GM23338 (cell line): ENCODE measurements around the gene ABCA1. TPM values are rescaled to one million over a fixed set of nuclear protein-coding genes. Genes with fewer than 3 reads are reported as not detected.

ENCODE experiments used
- ATAC-seq: fragments of 200-7000 bp; cut with Tn5 transposase; 3 replicates; pipeline ENCODE4 v1.9.1; 2020
- DNase-seq: peaks from one replicate; pipeline ENCODE4 v3.0.0-alpha.2; 2015; ENCODE audit warnings: low spot score
- H2AFZ ChIP-seq: fragments of 200-600 bp; sonication (generic); 2 replicates; pipeline ENCODE4 v1.8.0; 2016; ENCODE audit warnings: antibody characterized with exemption, mild to moderate bottlenecking, moderate library complexity
- H3F3A ChIP-seq: fragments of 200-600 bp; sonication (generic); replicated peaks from 2 replicates; pipeline ENCODE4 v1.8.0; 2017; ENCODE audit warnings: antibody characterized with exemption, mixed run types, low read depth
- H3K27ac ChIP-seq: fragments of 200-600 bp; sonication (generic); 2 replicates; pipeline ENCODE4 v1.6.1; 2016; ENCODE audit warnings: low read depth
- H3K27me3 ChIP-seq: fragments of 200-600 bp; sonication (generic); 2 replicates; pipeline ENCODE4 v1.8.0; 2016; ENCODE audit warnings: mild to moderate bottlenecking, mixed run types, moderate library complexity; ENCODE audit not compliant: insufficient read depth
- H3K36me3 ChIP-seq: fragments of 200-600 bp; sonication (generic); 2 replicates; pipeline ENCODE4 v1.8.0; 2016; ENCODE audit warnings: mild to moderate bottlenecking; ENCODE audit not compliant: insufficient read depth
- H3K4me1 ChIP-seq: fragments of 200-600 bp; sonication (generic); 2 replicates; pipeline ENCODE4 v1.8.0; 2016; ENCODE audit warnings: mild to moderate bottlenecking, moderate library complexity; ENCODE audit not compliant: insufficient read depth
- H3K4me2 ChIP-seq: fragments of 200-600 bp; sonication (generic); 2 replicates; pipeline ENCODE4 v1.7.1; 2017; ENCODE audit warnings: mixed run types
- H3K4me3 ChIP-seq: fragments of 200-600 bp; sonication (generic); 2 replicates; pipeline ENCODE4 v1.6.1; 2016; ENCODE audit warnings: mixed run types
- H3K79me2 ChIP-seq: fragments of 200-600 bp; sonication (generic); replicated peaks from 2 replicates; pipeline ENCODE4 v1.8.0; 2017; ENCODE audit warnings: mild to moderate bottlenecking; ENCODE audit not compliant: insufficient read depth
- H3K9me2 ChIP-seq: fragments of 200-600 bp; sonication (generic); 2 replicates; pipeline ENCODE4 v1.8.0; 2017; ENCODE audit not compliant: insufficient read depth
- H4K20me1 ChIP-seq: fragments of 200-600 bp; sonication (generic); replicated peaks from 2 replicates; pipeline ENCODE4 v1.8.0; 2017; ENCODE audit warnings: mild to moderate bottlenecking; ENCODE audit not compliant: insufficient read depth
- H3K27ac Mint-ChIP-seq: 2 replicates; pipeline ENCODE4 v1.8.0; 2020; ENCODE audit warnings: inconsistent platforms, mild to moderate bottlenecking, moderate library complexity, mixed read lengths
- H3K27me3 Mint-ChIP-seq: 3 replicates; pipeline ENCODE4 v1.8.0; 2022; ENCODE audit warnings: low read depth, mild to moderate bottlenecking, moderate library complexity, mixed read lengths, inconsistent platforms; ENCODE audit not compliant: insufficient read depth, poor library complexity
- H3K36me3 Mint-ChIP-seq: 3 replicates; pipeline ENCODE4 v1.8.0; 2021; ENCODE audit warnings: low read depth, mild to moderate bottlenecking, inconsistent platforms, moderate library complexity, mixed read lengths
- H3K4me1 Mint-ChIP-seq: 3 replicates; pipeline ENCODE4 v1.8.0; 2020; ENCODE audit warnings: mild to moderate bottlenecking, inconsistent platforms, mixed read lengths
- H3K4me3 Mint-ChIP-seq: 3 replicates; pipeline ENCODE4 v1.8.0; 2021; ENCODE audit warnings: moderate library complexity, mild to moderate bottlenecking, inconsistent platforms, mixed read lengths
- H3K9me3 Mint-ChIP-seq: 3 replicates; pipeline ENCODE4 v1.8.0; 2020; ENCODE audit warnings: moderate library complexity, mild to moderate bottlenecking, inconsistent platforms, mixed read lengths
- CTCF ChIP-seq, 2 experiments: fragments of 200-600 bp in 1 of 2; sonication (generic) in 1 of 2; conservative IDR thresholded peaks; 2 replicates each; pipeline versions ENCODE4 v1.5.1 to v1.6.1; 2016 to 2017; ENCODE audit warnings: antibody characterized with exemption in 2 of 2, low read depth in 2 of 2, mild to moderate bottlenecking in 2 of 2, moderate library complexity in 1 of 2
- ETS1 ChIP-seq: IDR thresholded peaks from 2 replicates; pipeline ENCODE4 v1.6.1; 2016; ENCODE audit warnings: antibody characterized with exemption
- EZH2 ChIP-seq: fragments of 200-600 bp; sonication (generic); IDR thresholded peaks from one replicate; pipeline ENCODE4 v1.8.0; 2017; ENCODE audit warnings: antibody characterized with exemption, mild to moderate bottlenecking, low read depth; ENCODE audit not compliant: unreplicated experiment
- EZH2phosphoT487 ChIP-seq: fragments of 200-600 bp; sonication (generic); IDR thresholded peaks from one replicate; pipeline ENCODE4 v1.8.1; 2018; ENCODE audit warnings: antibody characterized with exemption; ENCODE audit not compliant: unreplicated experiment
- NANOG ChIP-seq: IDR thresholded peaks from 2 replicates; pipeline ENCODE4 v1.6.1; 2016; ENCODE audit warnings: antibody characterized with exemption, borderline replicate concordance
- REST ChIP-seq: IDR thresholded peaks from one replicate; pipeline ENCODE4 v1.6.1; 2018; ENCODE audit warnings: antibody characterized with exemption; ENCODE audit not compliant: unreplicated experiment
- STAT1 ChIP-seq: IDR thresholded peaks from one replicate; pipeline ENCODE4 v1.6.1; 2016; ENCODE audit warnings: antibody characterized with exemption; ENCODE audit not compliant: unreplicated experiment
- ZNF114 ChIP-seq: fragments of 250-450 bp; sonication (Bioruptor Pico); IDR thresholded peaks from 2 replicates; pipeline ENCODE4 v1.5.0; 2020; ENCODE audit warnings: mild to moderate bottlenecking, moderate library complexity
- ZNF331 ChIP-seq: fragments of 250-450 bp; sonication (Bioruptor Pico); IDR thresholded peaks from 2 replicates; pipeline ENCODE4 v1.5.0; 2020; ENCODE audit warnings: low read depth, mild to moderate bottlenecking, moderate library complexity
- polyA plus RNA-seq: library from polyadenylated mRNA; unstranded; fragments of >200 nt; fragmentation: Nextera tagmentation; extraction: Ambion mirVana; gene quantifications from 2 replicates; pipeline ENCODE4 v1.2.1, GENCODE V29; 2016
- total RNA-seq: library from RNA; depleted of rRNA; stranded (reverse); fragments of >200 nt; shearing (Covaris generic); gene quantifications from 2 replicates; pipeline ENCODE4 v1.2.3, GENCODE V29; 2014

Gene ABCA1
- total and polyA plus RNA-seq, 2 experiments from 2014 or later, result 1.4 to 2.8 TPM

- Histone ChIP-seq H3K9me2 (no peaks in the 10 kb centered on the region), H3K27me3 (no peaks in the 10 kb centered on the region), H3K4me2 (no peak overlapping the region), H3F3A (no peaks in the 10 kb centered on the region), H3K36me3 (no peaks in the 10 kb centered on the region), H2AFZ (peak overlapping the region; percentile 57; the same call in 1 of the 2 replicates), H3K27ac (peak overlapping the region; percentile 43; the same call in 1 of the 2 replicates), H4K20me1 (no peaks in the 10 kb centered on the region), H3K79me2 (no peaks in the 10 kb centered on the region), H3K4me3 (no peak overlapping the region), H3K4me1 (peaks cover 12% of the 10 kb centered on the region)
- H3K27me3 Mint-ChIP-seq, result peaks cover 3% of the 10 kb centered on the region
- no peak for TF ChIP-seq ZNF331 (CRISPR knock-in tag)
- TF ChIP-seq STAT1, result no peak
- no peak for TF ChIP-seq ZNF114 (CRISPR knock-in tag)
- no peak for TF ChIP-seq NANOG
- no peak for TF ChIP-seq REST
- TF ChIP-seq ETS1, result no peak
- H3K36me3 Mint-ChIP-seq, result 0 out of 3 replicates have a peak, but pooled peaks cover 3% of the 10 kb centered on the region
- no peak overlapping the region for H3K27ac Mint-ChIP-seq
- no peaks in the 10 kb centered on the region for H3K9me3 Mint-ChIP-seq
- ATAC-seq (no peak), DNase-seq (no peak)
- peaks cover 29% of the 10 kb centered on the region for H3K4me1 Mint-ChIP-seq
- H3K4me3 Mint-ChIP-seq, result no peak overlapping the region
These were observed 27.6 kb downstream of the ABCA1 start for GRCh38 chr9:104900324-104900723.

- no peaks in the 10 kb centered on the region for H4K20me1 ChIP-seq
- no peaks in the 10 kb centered on the region for H3K36me3 ChIP-seq
- DNase-seq (no peak), ATAC-seq (no peak)
- H3K4me3 ChIP-seq, result no peak overlapping the region
- H3K4me2 ChIP-seq, result no peak overlapping the region
- no peaks in the 10 kb centered on the region for H3K9me3 Mint-ChIP-seq
- peak overlapping the region; percentile 41; the same call in 1 of the 2 replicates for H3K27ac Mint-ChIP-seq
- no peak overlapping the region for H3K4me3 Mint-ChIP-seq
- peaks cover 3% of the 10 kb centered on the region for H3K27me3 Mint-ChIP-seq
- no peaks in the 10 kb centered on the region; the same call in 1 of the 2 replicates for H3K79me2 ChIP-seq
- H3K27ac ChIP-seq, result no peak overlapping the region
- peaks cover 29% of the 10 kb centered on the region for H3K4me1 Mint-ChIP-seq
- H3F3A ChIP-seq, result no peaks in the 10 kb centered on the region
- H3K4me1 ChIP-seq, result peaks cover 12% of the 10 kb centered on the region
- H3K27me3 ChIP-seq, result no peaks in the 10 kb centered on the region
- no peak overlapping the region for H2AFZ ChIP-seq
- H3K9me2 ChIP-seq, result no peaks in the 10 kb centered on the region
- H3K36me3 Mint-ChIP-seq, result 0 out of 3 replicates have a peak, but pooled peaks cover 3% of the 10 kb centered on the region
- TF ChIP-seq ETS1 (no peak), EZH2 (no peak), EZH2phosphoT487 (no peak), REST (no peak), NANOG (no peak), CTCF (conservative IDR thresholded peaks at IDR 0.05; ENCODE audit: low read depth in 2 of 2) (no peak), STAT1 (no peak), ZNF331 (CRISPR knock-in tag) (no peak)
These were observed 28.2 kb downstream of the ABCA1 start for GRCh38 chr9:104899759-104900247.
